NCI-H2227 (cell line): ENCODE data around the gene RTP4.
A peak's percentile ranks its signal among the peaks of the same experiment; 100 is the strongest.

Experiments used
- DNase-seq: peaks from one replicate; lab custom pipeline; 2025; ENCODE audit not compliant: unreplicated experiment; lab: John Stamatoyannopoulos, UW

The RTP4 gene

DNA sequence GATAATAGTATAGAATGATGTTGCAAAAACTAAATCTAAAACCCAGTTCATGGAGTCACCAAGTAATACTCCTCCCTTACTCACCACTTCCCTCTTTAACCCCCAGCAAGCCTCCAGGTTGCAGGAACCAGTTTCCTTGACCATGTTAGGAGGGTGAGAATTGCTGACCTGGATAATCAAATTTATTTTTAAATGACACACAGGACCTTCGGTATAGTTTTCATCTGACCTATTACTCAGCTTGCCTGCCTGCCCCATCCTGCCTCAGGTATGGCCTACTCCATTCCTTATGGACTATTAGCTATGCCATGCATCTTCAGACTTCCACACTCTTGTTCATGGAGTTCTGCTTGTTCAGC is 883 bp downstream of the RTP4 start:
- no peak for DNase-seq

DNA sequence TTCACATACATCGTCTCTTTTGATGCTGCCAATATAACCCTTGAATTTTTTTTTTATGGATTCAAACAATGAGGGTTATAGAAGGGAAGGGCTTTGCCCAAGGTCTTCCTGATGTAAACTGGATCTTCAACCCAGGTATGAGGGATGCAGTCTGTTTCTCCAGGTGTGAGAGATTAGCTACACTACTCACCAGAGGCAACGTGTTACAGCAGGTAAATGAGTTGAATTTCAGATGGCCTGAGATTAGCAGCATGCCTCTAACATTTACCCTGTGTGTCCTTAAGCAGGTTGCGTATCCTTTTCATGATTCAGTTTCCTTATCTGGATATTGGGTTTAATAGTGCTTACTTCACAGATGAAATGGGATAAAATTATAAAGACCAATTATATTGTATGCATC is 1.9 kb downstream of the RTP4 start:
- DNase-seq = no peak

GRCh38 chr3:187375581-187375980 is 7.4 kb downstream of the RTP4 start:
- no peak for DNase-seq

- DNase-seq = no peak
These were observed 9.7 kb downstream of the RTP4 start for GRCh38 chr3:187377842-187378241.

DNA sequence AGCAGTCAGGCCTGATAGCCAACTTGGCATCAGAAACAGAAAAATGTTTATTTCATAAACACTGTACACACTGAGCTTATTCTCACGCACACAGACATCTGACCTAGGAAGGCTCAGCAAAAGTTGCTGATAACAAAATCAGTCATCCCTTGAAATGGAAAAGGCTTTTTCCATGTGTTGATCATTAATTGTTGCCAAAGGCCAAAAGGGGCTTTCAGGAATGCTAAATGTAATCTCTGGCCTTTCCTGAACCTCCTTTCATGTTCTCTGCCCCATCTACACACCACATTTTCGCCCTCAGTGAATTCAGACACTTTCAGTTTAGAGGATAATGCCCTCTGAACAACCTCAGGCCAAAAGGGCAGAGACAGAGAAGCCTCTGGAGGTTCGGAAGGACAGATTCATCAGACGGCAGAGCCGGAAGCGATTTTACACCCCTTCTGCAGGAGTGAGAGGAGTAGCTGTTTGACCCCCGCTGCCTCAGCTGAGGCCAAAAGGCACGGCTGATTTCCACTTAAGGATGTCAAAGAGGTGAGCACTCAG is 14.5 kb downstream of the RTP4 start:
- no peak for DNase-seq

DNA sequence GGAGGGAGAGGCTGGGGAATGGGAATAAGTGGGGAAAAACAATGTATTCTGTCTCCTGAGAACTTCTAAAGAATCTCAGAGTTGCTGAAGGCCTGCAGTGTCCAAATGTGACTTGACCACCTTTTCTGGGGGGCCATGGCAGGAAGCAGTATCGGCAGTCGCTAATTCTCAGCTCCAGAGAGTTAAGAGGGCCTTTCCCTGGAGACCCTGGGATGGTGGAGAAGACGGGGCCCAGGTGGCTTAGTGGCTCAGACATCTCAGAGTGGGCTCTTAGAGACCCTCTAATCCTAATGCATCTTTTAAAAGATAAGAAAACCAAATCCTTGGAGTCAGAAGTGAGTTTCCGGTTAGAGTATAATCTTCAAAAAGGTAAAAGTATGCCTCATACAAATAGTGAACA is 15.1 kb downstream of the RTP4 start:
- DNase-seq = no peak

DNA sequence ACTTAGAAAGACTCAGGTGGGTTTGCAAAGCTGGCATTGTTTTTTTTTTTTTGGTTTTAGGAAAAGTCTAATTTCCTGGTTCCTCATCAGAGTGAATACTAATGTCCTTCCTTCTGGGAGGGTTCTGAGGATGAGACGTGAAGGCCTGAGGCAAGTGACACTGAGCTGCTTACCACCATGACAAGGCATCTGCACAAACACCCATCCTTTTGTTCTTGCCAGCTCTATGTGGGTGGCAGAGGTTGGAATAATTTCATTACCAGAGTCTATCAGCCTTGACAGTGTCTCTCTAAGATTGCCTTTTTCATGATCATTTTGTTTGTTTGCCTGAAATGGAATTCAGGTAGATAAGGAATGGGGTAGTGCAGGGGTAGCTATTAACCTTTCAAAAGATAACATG is 17.1 kb downstream of the RTP4 start:
- no peak for DNase-seq

GRCh38 chr3:187396661-187397060 is 28.5 kb downstream of the RTP4 start:
- DNase-seq = no peak

DNA sequence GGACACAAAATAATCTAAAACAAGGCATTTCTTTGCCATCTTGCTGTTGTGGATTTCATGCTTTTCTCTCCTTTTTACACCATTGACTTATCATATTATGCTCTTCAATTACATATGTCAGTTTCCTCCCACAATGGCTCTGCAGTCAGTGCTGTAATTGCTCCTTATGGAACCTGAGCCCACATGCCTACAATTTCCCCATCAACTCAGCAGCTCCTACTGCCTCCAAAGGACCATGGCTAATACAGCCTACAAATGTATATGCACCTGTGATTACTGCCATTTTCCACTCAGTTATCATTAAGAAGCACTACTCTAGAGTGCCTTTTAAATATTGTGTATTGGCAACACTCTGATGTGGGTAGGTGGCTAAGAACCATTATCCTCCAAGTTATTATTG is 30.8 kb downstream of the RTP4 start:
- peak; percentile 21 for DNase-seq

DNA sequence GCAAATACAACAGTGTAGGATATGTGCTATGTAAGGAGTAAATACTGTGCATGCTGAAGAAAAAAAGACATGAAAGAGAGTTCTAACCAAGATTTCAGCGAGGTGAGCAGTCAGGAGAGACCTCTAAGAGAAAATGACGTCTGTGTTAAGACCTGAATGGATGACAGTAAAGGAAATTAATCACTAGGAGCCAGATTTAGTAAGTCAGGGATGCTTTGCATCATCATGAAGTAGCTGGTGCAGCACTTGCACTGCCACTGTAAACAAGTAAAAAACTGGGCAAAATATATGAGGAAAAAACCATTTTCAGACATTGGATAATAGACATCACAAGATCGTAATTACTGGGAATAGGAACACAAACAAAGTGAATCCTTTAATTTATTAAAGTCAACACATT is 32.6 kb downstream of the RTP4 start:
- no peak for DNase-seq

GRCh38 chr3:187401856-187402255 is 33.7 kb downstream of the RTP4 start:
- no peak for DNase-seq

GRCh38 chr3:187403768-187404288 is 35.6 kb downstream of the RTP4 start:
- DNase-seq = no peak

DNA sequence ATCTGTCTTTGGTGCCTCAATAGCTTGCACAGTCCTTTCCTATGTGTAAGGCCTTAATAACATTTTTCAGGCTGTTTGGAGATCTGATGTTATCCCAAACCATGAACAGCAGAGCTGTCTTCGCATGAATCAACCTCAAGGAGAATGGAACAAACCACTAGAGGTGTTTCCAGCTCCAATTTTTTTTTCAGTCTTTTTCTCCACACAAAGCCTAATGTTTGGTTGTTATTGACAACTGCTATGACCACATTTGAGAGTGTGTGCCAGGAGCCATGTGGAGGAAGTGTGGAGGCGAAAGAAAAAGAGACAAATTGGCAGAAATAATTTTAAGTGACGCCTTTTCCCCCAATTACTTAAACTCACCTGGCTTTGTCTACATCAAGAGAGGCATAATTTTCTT is 38.7 kb downstream of the RTP4 start:
- DNase-seq = no peak

GRCh38 chr3:187411991-187412781 is 44.0 kb downstream of the RTP4 start:
- peak; percentile 9 for DNase-seq
